Sigmoid colon (tissue), 3 donors: Measurements from ENCODE around the gene MED13L.

Experiments used
- CTCF ChIP-seq, 4 experiments: fragments of 450-650 bp in 3 of 4; fragments of 200-600 bp in 1 of 4; IDR thresholded peaks; one replicate each; pipeline ENCODE4 v1.5.1; 2016 to 2019; ENCODE audit warnings: antibody characterized with exemption in 4 of 4, mild to moderate bottlenecking in 3 of 4, moderate library complexity in 2 of 4
- POLR2A ChIP-seq, 2 donors: fragments of 450-650 bp; IDR thresholded peaks; one replicate each; pipeline ENCODE4 v1.6.1; 2016; ENCODE audit warnings: antibody characterized with exemption in 2 of 2, mild to moderate bottlenecking in 2 of 2, moderate library complexity in 2 of 2

- TF ChIP-seq CTCF (IDR thresholded peaks at IDR 0.05) = no peak
- no peak for TF ChIP-seq POLR2A (IDR thresholded peaks at IDR 0.05)
Measured at GRCh38 chr12:115966376-115966775, 311.1 kb downstream of the MED13L start.
